Activated naive CD4-positive, alpha-beta T cell treated with Interleukin-2 at 50 U/mL for 16 hours (primary cell): Measurements from ENCODE around the gene VTCN1.
"Not testable (repeated sequence)": the region's sequence is repeated elsewhere in the genome, so short reads cannot be mapped to it uniquely, and the experiment has no call there.

Experiments used
- DNase-seq: peaks from one replicate; pipeline ENCODE4 v3.0.0-alpha.2; 2020

Gene VTCN1

GRCh38 chr1:117120774-117121588 is 89.7 kb downstream of the VTCN1 start:
- no peak for DNase-seq

GRCh38 chr1:117119144-117119543 is 91.6 kb downstream of the VTCN1 start:
- not testable (repeated sequence) for DNase-seq

DNA sequence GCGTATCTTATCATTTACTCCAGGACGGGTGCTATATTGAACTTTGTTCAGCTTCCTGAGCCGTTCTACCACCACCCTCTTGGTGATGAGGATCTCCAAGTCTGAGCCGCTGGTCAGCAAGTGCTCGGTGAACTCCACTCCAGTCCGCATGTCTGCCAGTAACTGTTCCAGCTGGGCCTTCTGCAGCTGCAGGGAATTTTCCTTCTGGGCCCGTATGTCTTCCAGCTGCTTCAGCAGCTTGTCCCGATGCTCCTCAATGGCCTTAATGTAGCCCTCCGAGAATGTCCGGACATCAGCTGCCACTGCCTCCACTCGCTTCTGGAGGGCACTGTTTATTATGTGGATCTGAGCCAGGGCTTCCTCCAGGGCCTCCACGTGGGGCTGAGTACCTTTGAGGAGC is 92.6 kb downstream of the VTCN1 start:
- DNase-seq: no peak

DNA sequence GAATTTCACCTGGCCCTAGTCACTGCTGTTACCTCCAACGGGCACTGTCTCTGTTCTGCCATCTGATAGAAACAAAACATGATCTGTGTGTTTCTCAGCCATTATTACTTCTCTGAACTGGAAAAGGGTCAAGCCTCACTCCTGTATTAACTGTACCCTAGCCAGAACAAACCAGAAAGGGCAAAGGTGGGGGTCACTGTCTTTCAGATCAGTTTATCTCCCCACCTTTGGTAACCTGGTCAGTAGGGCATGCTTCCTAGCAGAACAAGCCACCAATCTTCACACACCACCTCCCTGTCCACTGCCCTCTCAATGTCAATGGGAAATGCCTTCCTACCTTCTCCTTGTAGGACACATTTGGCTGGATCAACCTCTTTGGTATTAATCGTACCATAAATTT is 93.0 kb downstream of the VTCN1 start:
- DNase-seq: no peak

GRCh38 chr1:117116784-117117130 is 94.0 kb downstream of the VTCN1 start:
- no peak for DNase-seq

GRCh38 chr1:117116090-117116783 is 94.5 kb downstream of the VTCN1 start:
- DNase-seq: no peak

- DNase-seq: no peak
These were observed 95.8 kb downstream of the VTCN1 start for GRCh38 chr1:117114877-117115276.

DNA sequence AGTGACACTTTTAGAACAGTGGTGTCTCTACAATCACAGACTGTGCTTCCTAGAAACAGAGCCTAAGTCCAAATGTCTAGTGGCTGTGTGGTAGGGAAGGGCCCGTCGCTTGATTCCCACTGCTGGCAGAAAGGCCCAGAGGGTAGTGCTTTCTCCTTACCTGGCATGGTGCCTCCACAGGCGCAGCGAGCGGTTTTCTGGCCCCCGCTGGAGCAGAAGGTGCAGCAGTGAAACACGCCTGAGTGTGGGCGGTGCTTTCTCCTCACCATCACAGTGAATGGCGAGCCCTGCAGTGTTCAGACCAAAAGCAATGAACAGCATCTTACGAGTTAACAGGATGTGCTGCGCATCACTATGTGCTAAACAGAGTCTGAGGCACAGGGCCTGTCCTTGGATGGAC is 97.5 kb downstream of the VTCN1 start:
- DNase-seq: no peak

GRCh38 chr1:117112047-117112717 is 98.5 kb downstream of the VTCN1 start:
- DNase-seq: no peak

GRCh38 chr1:117110774-117111173 is 100.0 kb downstream of the VTCN1 start:
- DNase-seq: no peak

DNA sequence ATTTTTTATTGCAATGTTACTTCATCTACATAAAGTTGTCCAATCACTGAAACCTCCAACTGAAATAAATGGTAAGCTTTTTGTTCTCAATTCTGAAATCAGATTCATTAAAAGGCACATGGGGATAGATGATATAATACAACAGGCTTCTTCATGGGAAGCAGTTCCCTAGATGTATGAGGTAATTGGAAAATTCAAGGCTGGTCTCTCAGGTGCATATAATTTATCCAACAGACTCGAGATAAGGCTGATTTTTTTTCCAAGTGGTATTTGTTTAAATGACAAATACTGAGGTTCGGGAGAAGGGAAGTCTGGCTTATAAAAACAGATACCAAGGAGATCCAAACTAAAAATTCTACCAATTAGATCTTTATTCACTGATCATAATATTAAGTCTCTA is 103.4 kb downstream of the VTCN1 start:
- no peak for DNase-seq

DNA sequence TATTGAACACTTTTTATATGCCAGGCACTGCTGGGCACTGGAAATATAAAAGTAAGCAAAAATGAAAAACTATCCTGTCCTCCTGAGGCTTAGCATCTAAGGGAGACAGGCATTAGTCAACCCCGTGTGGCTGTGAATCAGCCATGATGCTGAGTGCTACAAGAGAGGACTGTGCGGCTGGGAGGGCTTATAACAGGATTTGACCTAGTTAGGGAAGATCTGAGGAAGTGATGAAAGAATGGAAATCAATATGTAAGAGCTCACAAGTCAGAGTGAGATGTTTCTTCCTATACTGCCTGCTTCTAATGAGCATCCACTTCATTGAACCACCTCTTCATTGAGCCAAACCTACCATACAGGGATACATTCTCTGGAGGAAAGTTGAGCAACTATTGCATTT is 104.2 kb downstream of the VTCN1 start:
- no peak for DNase-seq

GRCh38 chr1:117105722-117106121 is 105.0 kb downstream of the VTCN1 start:
- no peak for DNase-seq

GRCh38 chr1:117104986-117105385 is 105.7 kb downstream of the VTCN1 start:
- no peak for DNase-seq

DNA sequence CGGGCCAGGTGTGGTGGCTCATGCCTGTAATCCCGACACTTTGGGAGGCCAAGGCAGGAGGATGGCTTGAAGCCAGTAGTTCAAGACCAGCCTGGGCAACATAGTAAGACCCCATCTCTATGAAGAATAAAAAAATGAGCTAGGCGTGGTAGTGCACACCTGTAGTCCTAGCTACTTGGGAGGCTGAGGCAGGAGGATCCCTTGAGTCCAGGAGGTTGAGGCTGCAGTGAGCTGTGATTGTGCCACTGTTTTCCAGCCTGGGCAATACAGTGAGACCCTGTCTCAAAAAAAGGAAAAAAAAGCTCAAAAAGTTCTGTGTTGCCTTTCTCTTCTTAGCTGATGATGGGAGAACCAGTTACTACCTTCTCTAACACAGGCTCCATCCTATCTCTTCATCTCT is 108.9 kb downstream of the VTCN1 start:
- DNase-seq: not testable (repeated sequence)

- no peak for DNase-seq
These were observed 109.4 kb downstream of the VTCN1 start for GRCh38 chr1:117101334-117101733.

GRCh38 chr1:117098287-117098890 is 112.3 kb downstream of the VTCN1 start:
- DNase-seq: no peak

DNA sequence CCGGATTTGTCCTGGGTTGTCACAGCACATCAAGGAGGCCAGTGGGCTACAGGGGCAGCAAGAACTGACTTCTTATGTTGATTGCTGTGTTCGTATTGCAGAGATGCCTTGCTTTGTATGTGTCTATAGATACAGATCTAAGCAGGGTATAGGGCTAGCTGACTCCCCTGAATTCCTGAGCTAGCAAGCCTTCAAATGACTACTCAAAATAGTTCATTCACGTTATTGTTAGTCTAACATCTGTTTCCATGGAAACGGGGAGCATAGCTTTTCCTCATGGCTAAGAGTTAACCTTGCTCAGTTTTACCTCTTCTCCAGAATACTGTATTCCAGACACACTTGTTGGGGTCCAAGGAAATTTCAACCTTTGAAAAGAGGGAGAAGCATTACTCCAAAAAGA is 113.3 kb downstream of the VTCN1 start:
- DNase-seq: no peak

DNA sequence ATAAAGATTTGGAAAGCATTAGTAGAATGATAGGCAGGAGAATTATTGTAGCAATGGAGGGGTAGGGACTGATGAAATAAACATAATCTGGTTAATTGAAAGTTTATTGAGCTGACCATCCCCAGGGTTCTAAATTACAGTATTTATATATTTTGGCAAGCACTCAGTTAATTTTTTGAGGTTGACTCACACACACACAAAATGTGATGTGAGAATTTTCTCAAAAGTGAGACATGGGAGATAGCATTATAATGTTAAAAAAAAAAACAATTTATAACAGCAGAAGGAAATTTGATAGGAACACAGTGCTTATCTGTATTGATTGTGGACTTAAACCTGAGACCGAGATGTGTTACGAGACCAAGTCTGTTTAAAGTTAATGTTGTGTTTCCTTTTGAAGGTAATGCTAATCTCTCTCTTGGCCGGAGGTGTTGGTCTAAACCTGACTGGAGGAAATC is 113.7 kb downstream of the VTCN1 start:
- no peak for DNase-seq

DNA sequence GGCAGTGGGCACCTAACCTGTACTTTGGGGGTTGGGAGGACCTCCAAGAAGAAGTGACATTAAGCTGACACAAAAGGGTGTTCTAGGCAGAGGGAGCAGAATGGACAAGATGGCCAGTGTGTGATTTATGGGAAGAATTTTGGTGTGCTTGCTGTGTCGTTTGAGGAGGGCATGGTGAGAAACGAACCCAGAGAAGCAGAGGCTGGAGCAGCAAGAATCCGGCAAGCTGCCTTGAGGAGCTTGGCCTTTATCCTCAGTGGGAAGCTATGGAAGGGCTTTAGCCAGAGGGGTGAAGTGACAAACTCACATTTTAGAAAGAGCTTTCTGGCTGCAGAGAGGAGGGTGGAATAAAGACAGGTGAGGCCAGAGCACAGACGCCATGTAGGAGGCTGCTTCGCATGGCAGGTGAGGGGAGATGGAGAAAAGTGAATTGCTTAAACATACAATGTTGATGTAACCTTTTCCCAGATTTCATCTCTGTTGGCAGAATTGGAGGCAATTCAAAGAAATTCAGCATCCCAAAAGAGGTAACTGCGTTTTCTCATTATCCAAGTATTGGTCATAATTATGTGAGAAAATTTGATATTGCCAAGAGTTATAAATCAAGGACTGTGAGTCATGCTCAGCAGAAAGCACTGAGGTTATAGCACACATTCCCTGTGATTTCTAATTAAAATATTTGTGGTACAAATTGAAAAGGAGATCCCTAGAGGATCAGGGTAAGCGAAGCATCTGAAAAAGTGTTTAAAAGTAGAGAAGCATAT is 115.7 kb downstream of the VTCN1 start:
- DNase-seq: no peak

DNA sequence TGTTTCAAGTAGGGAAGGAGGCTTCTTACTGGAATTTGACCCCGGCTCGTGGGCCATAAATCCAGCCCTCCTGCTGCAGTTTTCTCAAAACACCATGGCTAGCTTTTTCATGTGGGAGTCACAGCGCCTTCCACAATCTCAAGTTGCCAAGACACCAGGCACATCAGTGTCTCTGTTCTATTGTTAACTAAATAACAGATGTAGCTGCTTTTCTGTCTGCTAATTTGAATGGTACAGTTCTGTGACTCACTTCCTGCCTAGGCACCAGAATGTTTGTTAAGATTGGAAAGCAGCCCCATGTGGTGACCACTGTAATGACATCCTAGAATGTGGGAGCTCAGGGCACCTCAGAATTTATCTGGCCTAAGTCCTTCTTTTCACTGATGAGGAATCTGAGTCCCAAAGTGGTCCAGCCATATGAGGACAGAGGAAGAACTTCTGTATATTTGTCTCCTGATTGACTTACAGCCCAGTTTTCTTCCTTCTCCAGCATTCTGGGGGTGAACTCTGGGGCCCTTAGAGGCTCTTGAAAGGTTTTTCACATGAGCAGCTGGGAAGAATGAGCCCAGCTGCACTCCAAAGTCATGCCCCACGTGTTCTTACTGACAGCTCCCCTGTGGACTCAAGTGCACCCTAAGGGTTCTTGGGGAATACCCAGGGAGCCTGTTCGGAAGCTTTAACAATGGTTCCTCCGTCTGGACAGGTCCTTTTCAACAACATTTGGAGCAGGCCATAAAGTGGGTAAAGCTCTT is 116.7 kb downstream of the VTCN1 start:
- DNase-seq: peak; percentile 34
